Keratinocyte (primary cell): ENCODE measurements around the gene CDCP1.

Experiments used
- EZH2 ChIP-seq: IDR thresholded peaks from one replicate; pipeline ENCODE4 v1.6.1; 2012; ENCODE audit warnings: inconsistent platforms, mild to moderate bottlenecking, low read length, moderate library complexity
- TF ChIP-seq, protein P1 (sequence below), 3 experiments: IDR thresholded peaks in 1 of 3; conservative IDR thresholded peaks in 1 of 3; optimal IDR thresholded peaks in 1 of 3; 2 replicates in 2 of 3; 3 replicates in 1 of 3; pipeline versions ENCODE3 to v1.5.1; 2011; ENCODE audit warnings: low read length in 3 of 3, mild to moderate bottlenecking in 3 of 3, moderate library complexity in 2 of 3, control low read depth in 1 of 3, inconsistent platforms in 1 of 3; ENCODE audit not compliant: insufficient read depth in 2 of 3; ENCODE audit errors: extremely low read depth in 1 of 3

GRCh38 chr3:45109771-45110508 lies 36.2 kb downstream of the CDCP1 start:
- TF ChIP-seq, protein P1, sequence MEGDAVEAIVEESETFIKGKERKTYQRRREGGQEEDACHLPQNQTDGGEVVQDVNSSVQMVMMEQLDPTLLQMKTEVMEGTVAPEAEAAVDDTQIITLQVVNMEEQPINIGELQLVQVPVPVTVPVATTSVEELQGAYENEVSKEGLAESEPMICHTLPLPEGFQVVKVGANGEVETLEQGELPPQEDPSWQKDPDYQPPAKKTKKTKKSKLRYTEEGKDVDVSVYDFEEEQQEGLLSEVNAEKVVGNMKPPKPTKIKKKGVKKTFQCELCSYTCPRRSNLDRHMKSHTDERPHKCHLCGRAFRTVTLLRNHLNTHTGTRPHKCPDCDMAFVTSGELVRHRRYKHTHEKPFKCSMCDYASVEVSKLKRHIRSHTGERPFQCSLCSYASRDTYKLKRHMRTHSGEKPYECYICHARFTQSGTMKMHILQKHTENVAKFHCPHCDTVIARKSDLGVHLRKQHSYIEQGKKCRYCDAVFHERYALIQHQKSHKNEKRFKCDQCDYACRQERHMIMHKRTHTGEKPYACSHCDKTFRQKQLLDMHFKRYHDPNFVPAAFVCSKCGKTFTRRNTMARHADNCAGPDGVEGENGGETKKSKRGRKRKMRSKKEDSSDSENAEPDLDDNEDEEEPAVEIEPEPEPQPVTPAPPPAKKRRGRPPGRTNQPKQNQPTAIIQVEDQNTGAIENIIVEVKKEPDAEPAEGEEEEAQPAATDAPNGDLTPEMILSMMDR (optimal IDR thresholded peaks at IDR 0.05 in 1 of 3, IDR thresholded peaks at IDR 0.05 in 1 of 3, conservative IDR thresholded peaks at IDR 0.05 in 1 of 3; ENCODE audit: extremely low read depth in 1 of 3, insufficient read depth in 2 of 3, low read length in 3 of 3), result no peak
- TF ChIP-seq EZH2, result no peak
